GM19467 (cell line): Measurements from ENCODE around the gene SIPA1.

Source experiments
- ATAC-seq: cut with Tn5 transposase; IDR thresholded peaks from one replicate; pipeline ENCODE4 v1.9.1; 2021; ENCODE audit warnings: mild to moderate bottlenecking, moderate library complexity; ENCODE audit not compliant: unreplicated experiment

Gene SIPA1

GRCh38 chr11:65641297-65642013 is 3.6 kb downstream of the SIPA1 start:
- ATAC-seq = no peak

GRCh38 chr11:65642014-65642671 is 4.2 kb downstream of the SIPA1 start:
- ATAC-seq = no peak

DNA sequence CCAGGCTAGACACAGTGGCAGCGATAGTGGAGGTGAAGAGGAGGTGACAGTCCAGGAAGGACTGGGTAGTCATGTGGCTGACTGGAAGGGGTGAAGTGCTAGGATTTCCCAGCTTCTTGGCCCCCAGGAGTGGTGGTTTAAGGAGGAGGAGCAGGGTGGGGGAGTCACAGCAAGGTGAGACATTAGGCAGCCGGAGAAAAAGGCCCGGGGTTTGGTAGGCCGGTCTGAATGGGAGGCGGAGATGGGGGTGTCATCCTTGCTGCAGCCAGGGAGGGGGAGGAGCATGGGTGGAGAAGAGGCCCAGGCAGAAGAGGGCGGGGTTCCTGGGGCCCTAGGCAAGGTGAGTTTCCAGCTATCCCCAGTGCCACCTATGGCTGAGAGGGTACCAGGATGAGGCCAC is 6.1 kb downstream of the SIPA1 start:
- no peak for ATAC-seq

DNA sequence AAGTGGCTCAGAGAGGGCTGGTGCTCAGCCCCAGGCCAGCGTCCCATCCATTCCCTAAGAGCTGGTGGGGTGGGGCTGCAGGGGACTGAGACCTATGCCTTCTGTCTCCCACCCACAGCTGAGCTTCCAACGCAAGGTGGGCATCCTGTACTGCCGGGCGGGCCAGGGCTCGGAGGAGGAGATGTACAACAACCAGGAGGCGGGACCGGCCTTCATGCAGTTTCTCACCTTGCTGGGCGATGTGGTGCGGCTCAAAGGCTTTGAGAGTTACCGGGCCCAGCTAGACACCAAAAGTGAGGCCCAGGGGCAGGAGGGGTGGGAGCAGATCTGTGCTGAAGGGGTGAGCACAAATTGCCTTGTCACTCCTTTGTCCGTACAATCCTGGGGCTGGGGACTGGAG is 6.9 kb downstream of the SIPA1 start:
- ATAC-seq = no peak

GRCh38 chr11:65645710-65646109 is 7.8 kb downstream of the SIPA1 start:
- no peak for ATAC-seq

- no peak for ATAC-seq
These were observed 8.5 kb downstream of the SIPA1 start for GRCh38 chr11:65646288-65646957.

GRCh38 chr11:65646958-65647701 is 9.2 kb downstream of the SIPA1 start:
- no peak for ATAC-seq

DNA sequence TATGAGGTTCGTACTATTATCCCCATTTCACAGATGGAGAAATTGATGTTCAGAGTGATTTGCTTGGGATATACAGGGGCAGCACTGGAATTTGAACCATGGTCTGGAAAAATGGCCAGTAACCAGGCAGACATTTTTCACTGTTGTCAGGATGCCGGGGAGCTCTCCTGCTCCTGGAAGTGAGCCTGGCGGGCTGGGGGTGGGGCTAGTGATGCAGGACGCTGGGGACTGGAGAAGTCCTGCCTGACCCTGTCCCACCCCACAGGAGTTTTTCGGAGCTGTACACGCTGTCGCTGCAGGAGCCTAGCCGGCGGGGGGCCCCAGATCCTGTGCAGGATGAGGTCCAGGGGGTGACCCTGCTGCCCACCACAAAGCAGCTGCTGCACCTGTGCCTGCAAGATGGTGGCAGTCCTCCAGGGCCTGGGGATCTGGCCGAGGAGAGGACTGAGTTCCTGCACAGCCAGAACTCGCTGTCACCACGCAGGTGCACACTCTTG is 11.1 kb downstream of the SIPA1 start:
- ATAC-seq = no peak

GRCh38 chr11:65649656-65650546 is 12.0 kb downstream of the SIPA1 start:
- ATAC-seq = no peak

DNA sequence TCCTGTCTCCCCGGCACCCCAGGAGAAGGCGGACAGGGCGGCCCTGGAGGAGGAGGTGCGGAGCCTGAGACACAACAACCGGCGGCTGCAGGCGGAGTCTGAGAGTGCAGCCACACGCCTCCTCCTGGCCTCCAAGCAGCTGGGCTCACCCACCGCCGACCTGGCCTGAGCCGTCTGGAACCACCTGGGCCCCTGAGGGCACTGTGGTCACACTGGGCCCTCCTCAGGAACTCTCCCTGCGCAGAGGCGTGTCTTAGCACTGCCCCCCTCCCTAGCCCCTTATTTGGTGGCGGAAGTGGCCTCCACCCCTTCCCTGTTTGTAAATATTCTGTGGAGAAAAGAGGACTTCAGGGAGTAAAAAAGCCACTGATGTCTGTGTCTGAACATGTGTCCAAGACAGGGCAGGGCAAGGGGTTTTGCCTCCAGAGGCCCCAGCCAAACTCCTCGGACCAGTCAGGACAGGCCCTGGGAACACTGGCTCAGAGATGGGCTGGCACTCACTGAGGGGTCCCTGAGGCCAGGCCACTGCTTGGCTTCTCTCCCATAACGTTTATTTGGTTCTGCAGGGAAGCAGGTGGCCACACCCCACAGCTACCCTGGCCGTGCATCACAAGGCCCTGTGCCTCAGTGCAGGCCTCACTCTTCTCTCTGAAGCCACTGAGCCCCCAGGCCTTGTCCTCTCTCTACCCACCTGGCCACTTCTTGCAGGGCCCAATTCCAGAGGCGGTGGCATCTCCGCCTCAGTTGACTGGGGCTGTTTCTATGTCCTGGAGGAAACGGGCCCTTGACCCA is 12.8 kb downstream of the SIPA1 start:
- no peak for ATAC-seq

- no peak for ATAC-seq
These were observed 13.4 kb downstream of the SIPA1 start for GRCh38 chr11:65651339-65651588.

- ATAC-seq = no peak
These were observed 13.9 kb downstream of the SIPA1 start for GRCh38 chr11:65651589-65652510.

DNA sequence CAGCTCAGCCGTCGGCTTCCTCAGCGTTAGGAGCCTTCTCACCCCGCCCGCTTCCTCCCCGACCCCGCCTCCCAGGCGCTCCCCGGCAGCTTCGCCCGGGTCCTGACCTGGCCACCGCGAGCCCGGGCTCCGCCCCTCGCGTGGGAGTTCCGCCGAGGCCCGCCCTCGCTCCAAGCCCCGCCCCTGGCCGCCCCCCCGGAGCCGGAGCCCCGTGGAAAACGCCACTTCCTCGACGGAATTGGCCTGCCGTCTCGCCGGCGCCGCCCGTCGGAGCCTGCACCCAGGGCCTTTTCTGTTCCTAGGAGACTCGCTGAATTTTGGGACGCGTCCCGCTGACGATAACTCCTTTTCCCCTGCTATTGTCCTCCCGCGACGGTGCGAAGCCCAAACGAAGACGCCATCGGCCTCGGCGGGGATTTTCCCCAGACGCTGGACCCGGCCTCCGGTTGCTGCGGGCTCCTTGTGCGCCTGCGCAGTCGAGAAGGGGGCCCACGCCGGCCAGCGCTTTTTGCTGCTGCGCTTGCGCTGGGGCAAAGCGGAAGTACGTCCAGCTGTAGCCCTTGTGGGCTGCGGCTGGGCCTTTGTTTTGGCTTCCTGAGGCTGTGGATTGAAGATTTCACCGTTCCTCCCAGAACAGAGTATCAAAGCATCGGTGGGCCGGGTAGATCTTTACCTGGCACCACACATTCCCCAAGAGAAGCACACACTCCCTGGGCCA is 14.8 kb downstream of the SIPA1 start:
- peak; percentile 55 for ATAC-seq

DNA sequence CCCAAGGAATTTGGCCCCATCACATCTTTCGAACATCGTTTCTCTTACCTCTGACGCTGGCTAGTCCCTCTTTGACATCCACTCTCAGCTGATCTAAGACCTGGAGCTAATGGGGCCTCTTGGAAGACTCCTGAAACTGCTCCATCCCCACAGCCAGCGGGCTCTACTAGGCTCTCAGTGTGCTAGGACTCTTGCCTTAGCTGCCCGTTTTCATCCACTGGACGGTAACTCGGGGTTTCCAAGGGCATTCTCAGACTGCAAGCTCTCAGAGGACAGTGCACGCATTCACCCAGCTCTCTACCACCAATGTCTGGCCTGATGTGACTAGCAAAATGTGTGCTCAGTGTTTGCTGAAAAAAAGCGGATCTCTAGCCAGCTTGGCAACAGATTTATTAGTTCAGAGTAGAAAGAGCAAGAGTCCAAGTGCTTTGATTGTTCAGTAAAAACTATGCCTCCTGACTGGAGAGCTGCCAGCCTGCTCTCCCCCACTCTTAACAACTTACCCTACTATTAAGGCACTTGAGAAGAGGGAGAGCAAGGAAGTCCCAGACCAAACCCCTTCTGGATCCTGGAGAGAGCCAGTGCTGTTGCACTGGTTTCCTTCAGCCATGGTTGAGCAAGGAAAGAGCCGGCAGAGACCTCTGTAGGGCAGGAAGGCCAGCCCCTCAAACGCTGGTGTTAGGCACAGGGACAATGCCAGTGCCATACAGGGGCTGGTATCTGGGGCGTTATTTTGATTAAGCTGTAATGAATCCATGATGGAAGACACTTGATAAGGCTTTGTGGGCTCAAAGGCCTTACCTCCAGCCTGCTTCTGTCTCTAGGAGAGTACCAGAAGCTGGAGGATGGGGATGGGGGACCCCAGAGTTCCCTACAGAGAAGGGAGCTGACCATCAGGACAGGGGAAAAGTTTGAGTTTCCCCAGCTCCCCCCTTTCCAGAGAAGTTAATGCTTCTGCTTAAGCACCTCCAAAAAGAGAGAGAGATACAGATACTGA is 15.6 kb downstream of the SIPA1 start:
- ATAC-seq = no peak

DNA sequence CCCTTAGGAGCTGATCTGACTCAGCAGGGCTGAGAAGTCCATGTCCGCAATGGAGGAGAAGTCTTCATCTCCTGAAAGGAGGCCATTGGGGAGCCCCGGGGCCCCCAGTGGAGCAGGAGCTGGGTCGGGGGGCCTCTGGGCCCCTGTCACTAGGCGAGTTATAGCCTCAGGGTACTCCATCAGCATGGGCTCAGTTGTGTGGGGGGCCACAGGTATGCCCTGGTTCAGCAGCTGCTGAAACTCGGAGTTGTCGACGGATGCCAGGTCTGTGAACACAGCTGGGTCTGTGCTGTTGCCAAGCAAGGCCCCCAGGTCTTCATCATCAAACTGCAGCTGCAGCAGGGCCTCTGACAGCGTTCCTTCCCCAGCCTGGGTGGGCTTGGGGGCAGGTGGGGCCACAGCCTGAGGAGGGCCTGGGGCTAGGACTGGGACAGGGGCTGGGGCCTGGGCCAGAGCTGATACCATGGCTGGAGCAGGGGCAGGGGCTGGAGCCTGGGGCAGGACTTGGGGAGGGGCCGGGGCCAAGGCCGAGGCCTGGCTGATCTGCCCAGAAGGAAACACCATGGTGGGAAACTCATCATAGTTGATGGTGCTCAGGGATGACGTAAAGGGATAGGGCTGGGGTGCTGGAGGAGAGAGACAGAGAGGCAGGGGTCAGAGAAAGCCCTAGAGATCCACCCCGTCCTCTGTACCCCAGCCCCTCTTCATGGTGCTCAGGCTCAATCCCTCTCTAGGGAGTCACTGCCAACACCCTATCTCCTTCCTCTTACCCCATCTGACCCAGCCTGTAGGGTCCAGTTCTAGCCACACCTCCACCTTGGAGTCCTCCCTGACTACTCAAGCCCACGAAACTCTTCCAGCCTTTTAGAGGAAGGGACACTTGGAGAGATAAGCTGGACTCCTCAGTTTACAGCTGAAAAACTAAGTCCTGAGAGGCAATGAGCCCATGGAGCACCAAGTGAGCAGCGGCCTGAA is 16.8 kb downstream of the SIPA1 start:
- no peak for ATAC-seq
